Type B pancreatic cell (in vitro differentiated cells): Measurements from ENCODE around the gene RALGPS1. TPM values are rescaled to one million over a fixed set of nuclear protein-coding genes. Genes with fewer than 3 reads are reported as not detected.

Source experiments
- DNase-seq: peaks from one replicate; pipeline ENCODE4 v3.0.0; 2021; ENCODE audit warnings: mixed read lengths; ENCODE audit not compliant: unreplicated experiment; ENCODE audit errors: extremely low spot score
- H3K27ac Mint-ChIP-seq: 2 replicates; pipeline ENCODE4 v1.8.0; 2021; ENCODE audit warnings: mild to moderate bottlenecking, mixed read lengths
- H3K27me3 Mint-ChIP-seq: 2 replicates; pipeline ENCODE4 v1.8.0; 2021; ENCODE audit warnings: mixed read lengths
- H3K36me3 Mint-ChIP-seq: 2 replicates; pipeline ENCODE4 v1.8.0; 2021; ENCODE audit warnings: mixed read lengths
- H3K4me1 Mint-ChIP-seq: one replicate; pipeline ENCODE4 v1.8.0; 2021; ENCODE audit warnings: mixed read lengths; ENCODE audit not compliant: unreplicated experiment
- H3K4me3 Mint-ChIP-seq: 2 replicates; pipeline ENCODE4 v1.8.0; 2021; ENCODE audit warnings: mild to moderate bottlenecking, mixed read lengths
- H3K9me3 Mint-ChIP-seq: 2 replicates; pipeline ENCODE4 v1.8.0; 2021; ENCODE audit warnings: mixed read lengths
- total RNA-seq: library from RNA; stranded (reverse); gene quantifications from 2 replicates; pipeline ENCODE4 v1.2.1, GENCODE V29; 2021; ENCODE audit warnings: low replicate concordance
- TF ChIP-seq, protein P1 (sequence below): fragments of 200-600 bp; sonication (generic); conservative IDR thresholded peaks from 2 replicates; pipeline ENCODE4 v1.5.0; 2021; ENCODE audit warnings: antibody characterized with exemption, mild to moderate bottlenecking

Gene RALGPS1
- total RNA-seq, 1 donor from 2014 or later, result 16.7 TPM

DNA sequence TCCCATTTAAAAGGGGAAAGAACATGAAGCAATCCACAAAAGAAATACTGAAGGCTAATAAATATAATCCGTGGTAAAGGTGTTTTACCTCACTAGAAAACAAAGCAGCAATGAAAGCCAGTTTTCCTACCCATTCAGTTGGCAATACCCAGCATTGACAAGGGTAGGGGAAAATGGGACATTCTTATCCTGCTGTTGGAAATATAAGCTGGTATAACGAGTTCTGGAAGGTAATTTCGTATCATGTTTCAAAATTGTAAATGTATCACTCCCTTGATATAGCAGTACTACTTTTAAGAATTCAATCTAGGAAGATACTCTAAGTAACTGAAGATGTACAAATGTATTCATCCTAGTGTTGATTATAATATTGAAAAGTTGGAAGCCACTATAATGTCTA lies 22.9 kb upstream of the RALGPS1 start:
- TF ChIP-seq, protein P1, sequence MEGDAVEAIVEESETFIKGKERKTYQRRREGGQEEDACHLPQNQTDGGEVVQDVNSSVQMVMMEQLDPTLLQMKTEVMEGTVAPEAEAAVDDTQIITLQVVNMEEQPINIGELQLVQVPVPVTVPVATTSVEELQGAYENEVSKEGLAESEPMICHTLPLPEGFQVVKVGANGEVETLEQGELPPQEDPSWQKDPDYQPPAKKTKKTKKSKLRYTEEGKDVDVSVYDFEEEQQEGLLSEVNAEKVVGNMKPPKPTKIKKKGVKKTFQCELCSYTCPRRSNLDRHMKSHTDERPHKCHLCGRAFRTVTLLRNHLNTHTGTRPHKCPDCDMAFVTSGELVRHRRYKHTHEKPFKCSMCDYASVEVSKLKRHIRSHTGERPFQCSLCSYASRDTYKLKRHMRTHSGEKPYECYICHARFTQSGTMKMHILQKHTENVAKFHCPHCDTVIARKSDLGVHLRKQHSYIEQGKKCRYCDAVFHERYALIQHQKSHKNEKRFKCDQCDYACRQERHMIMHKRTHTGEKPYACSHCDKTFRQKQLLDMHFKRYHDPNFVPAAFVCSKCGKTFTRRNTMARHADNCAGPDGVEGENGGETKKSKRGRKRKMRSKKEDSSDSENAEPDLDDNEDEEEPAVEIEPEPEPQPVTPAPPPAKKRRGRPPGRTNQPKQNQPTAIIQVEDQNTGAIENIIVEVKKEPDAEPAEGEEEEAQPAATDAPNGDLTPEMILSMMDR, result no peak
- Mint-ChIP-seq H3K27ac (no peak overlapping the region), H3K4me3 (no peak overlapping the region), H3K36me3 (no peaks in the 10 kb centered on the region), H3K27me3 (peaks cover 4% of the 10 kb centered on the region), H3K4me1 (peaks cover 6% of the 10 kb centered on the region), H3K9me3 (no peaks in the 10 kb centered on the region)
- no peak for DNase-seq

DNA sequence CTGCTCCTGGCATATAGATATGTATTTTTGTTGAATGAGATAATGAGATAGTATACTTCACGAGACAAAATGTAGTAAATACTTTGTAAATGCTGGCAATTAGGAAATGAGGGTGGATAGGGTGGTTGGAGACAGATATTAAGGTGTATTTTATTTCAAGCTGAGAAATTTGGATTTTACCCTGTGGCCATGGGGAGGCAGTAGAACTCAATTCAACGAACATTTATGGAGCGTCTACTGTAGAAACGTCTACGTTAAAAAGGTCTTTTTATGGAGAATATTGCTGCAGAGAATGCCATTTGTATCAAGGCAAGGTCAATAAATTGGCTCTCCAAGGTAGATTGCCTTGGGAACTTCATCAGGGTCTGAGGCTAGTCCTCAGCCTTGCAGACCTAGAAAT lies 21.5 kb upstream of the RALGPS1 start:
- Mint-ChIP-seq H3K36me3 (no peaks in the 10 kb centered on the region), H3K27ac (no peak overlapping the region), H3K4me3 (no peak overlapping the region), H3K4me1 (peaks cover 6% of the 10 kb centered on the region), H3K9me3 (no peaks in the 10 kb centered on the region), H3K27me3 (peaks cover 7% of the 10 kb centered on the region)
- TF ChIP-seq, protein P1, result peak; percentile 54
- DNase-seq, result no peak

DNA sequence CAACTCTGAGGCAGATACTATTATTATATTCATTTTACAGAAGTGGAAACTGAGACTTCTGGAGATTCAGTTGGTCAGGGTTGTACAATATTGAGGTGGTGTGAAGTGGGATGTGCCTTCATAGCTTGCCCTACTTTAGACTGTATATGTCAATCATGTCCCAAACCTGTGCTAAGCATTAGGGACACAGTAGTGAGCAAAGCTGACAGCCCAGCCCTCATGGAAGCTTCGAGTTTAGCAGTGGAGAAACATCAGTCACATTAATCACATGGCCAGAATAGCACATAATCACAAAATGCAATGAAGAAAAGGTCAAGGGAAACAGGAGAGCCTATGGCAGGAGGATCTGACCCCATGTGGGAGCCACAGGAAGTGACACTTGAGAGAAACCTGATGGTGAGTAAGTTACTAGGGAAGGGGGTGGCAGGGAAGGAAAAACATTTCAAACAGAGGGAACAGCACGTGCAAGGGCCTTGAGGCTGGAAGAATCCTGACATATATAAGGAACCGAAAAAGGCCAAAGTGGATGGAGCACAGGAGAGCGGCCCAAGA lies 20.5 kb upstream of the RALGPS1 start:
- no peaks in the 10 kb centered on the region for H3K9me3 Mint-ChIP-seq

DNA sequence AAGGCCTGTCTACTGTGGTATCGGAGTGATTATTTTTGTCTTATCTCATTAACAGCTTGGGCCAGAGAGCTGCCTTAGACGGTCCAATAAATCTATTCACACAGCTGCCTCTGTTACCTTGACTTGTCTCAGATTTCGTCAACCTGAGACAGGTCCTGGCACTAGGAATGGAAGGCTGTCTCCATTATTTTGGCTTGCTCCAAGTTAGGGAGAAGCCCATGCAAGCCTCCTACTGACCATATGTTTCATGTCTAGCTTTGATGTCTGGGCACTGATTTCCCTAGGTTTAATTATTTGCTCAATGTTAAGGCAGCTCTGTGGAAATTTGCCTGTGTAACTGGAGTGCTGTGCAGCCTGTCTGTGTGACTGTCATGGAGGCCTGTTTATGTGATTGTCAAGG lies 12.4 kb upstream of the RALGPS1 start:
- Mint-ChIP-seq H3K27ac (no peak overlapping the region), H3K36me3 (no peaks in the 10 kb centered on the region), H3K27me3 (peaks cover 5% of the 10 kb centered on the region), H3K4me3 (no peak overlapping the region), H3K4me1 (no peaks in the 10 kb centered on the region), H3K9me3 (peaks cover 5% of the 10 kb centered on the region)
- TF ChIP-seq, protein P1, result no peak
- no peak for DNase-seq

More for the DNA sequence above, 20.5 kb upstream of the RALGPS1 start:
- no peak for DNase-seq
- peaks cover 6% of the 10 kb centered on the region for H3K4me1 Mint-ChIP-seq
- TF ChIP-seq, protein P1, result no peak
- H3K4me3 Mint-ChIP-seq, result no peak overlapping the region
- no peaks in the 10 kb centered on the region for H3K36me3 Mint-ChIP-seq
- H3K27ac Mint-ChIP-seq, result no peak overlapping the region
- peaks cover 7% of the 10 kb centered on the region for H3K27me3 Mint-ChIP-seq

DNA sequence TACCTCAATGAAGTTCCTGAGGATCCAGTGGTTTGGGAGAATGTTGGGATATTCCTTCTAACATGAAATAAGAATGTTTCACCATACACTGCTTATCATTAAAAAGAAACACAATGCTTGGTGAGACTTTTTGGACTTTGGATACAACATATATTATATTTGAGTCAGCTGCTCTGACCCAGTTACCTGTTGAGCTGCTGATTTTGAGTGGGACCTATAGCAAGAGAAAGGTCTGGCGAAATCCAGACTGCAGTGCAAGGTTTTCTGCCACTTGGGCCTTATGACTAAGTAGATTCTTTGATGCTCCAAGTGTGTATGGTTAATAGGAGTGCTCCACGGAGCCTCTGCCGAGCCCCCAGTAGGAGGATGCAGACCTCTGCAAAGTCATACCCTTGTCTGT lies 10.0 kb upstream of the RALGPS1 start:
- Mint-ChIP-seq H3K4me3 (no peak overlapping the region), H3K9me3 (peaks cover 5% of the 10 kb centered on the region), H3K36me3 (no peaks in the 10 kb centered on the region), H3K4me1 (no peaks in the 10 kb centered on the region), H3K27ac (no peak overlapping the region), H3K27me3 (peaks cover 15% of the 10 kb centered on the region)
- no peak for DNase-seq
- TF ChIP-seq, protein P1, result no peak

DNA sequence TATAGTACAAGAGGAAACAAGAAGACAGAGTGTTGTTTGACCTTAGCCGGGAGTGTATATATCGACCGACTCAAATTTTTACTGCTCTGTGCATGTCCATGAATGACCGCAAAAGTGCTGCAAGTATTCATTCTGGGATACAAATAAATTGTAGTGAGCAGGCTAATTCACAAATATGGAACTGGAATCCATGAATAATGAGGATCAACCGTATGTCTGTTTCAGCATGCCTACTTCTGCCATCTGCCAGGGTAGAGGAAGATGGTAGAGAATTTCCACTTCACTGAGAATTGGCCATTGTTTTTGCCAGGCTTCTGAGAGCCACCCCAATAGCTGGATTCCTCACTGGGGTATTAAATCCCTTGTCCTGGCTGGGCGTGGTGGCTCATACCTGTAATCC lies 8.5 kb upstream of the RALGPS1 start:
- no peak overlapping the region for H3K27ac Mint-ChIP-seq
- no peak overlapping the region for H3K4me3 Mint-ChIP-seq
- no peaks in the 10 kb centered on the region for H3K36me3 Mint-ChIP-seq
- TF ChIP-seq, protein P1, result no peak
- DNase-seq, result no peak
- H3K9me3 Mint-ChIP-seq, result peaks cover 3% of the 10 kb centered on the region
- no peaks in the 10 kb centered on the region for H3K4me1 Mint-ChIP-seq
- peaks cover 17% of the 10 kb centered on the region for H3K27me3 Mint-ChIP-seq
